ENCODE data around the gene SMG6. TPM values are rescaled to one million over a fixed set of nuclear protein-coding genes. Genes with fewer than 3 reads are reported as not detected.

Gene SMG6
- total RNA-seq, 1 experiment from 2014 or later = 25.6 TPM

DNA sequence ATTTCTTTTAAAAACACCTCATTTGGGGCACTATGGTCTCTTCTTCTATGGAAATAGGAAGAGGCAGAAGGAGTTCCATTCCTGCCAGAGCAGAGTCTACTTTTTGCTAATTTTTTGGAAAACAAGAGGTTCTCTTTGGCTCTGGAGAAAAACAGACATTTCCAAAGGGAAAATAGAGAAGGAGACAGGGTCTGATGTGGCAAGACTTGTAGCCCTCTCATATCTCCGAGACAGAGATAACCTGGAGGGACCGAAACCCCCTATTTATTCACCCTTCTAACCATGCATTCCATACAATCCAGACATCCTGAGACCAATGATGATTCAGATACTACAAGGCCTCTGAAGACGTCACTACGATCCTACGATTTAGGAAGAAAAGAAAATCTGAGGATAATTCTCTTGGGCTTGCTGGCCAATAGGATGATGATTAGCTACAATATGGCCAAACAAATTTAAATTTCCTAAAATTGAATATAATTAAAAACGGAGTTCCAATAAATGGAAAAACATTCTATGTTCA, 178.5 kb downstream of the SMG6 start:
- POLR2A ChIA-PET = no interaction called here
- CTCF ChIA-PET = interaction anchor here (1.5 to 2.0 kb wide), 2 partner anchors 30 to 120 kb away, joined by 5 to 7 read pairs; no protein-coding TSS in a partner anchor
- DNase-seq (ENCODE audit: low spot score) = no peak
- no peaks in the 10 kb centered on the region for H3K27me3 Mint-ChIP-seq (ENCODE audit: low read depth)
- H3K36me3 Mint-ChIP-seq = no peaks in the 10 kb centered on the region
- no peak for ATAC-seq
- H3K4me1 Mint-ChIP-seq = peaks cover 32% of the 10 kb centered on the region
- no peak overlapping the region for H3K27ac Mint-ChIP-seq
- H3K4me3 Mint-ChIP-seq = no peak overlapping the region
- TF ChIP-seq TCF7 (CRISPR knock-in tag; IDR thresholded peaks at IDR 0.05; ENCODE audit: low read depth) (no peak), HMGA2 (CRISPR knock-in tag; IDR thresholded peaks at IDR 0.05) (no peak), FOXK1 (CRISPR knock-in tag; IDR thresholded peaks at IDR 0.05) (no peak), EMX1 (CRISPR knock-in tag; IDR thresholded peaks at IDR 0.05) (no peak), CREM (CRISPR knock-in tag; IDR thresholded peaks at IDR 0.05) (no peak), ZNF416 (CRISPR knock-in tag; IDR thresholded peaks at IDR 0.05) (no peak), SP1 (CRISPR knock-in tag; conservative IDR thresholded peaks at IDR 0.05) (no peak), FOXP1 (CRISPR knock-in tag; IDR thresholded peaks at IDR 0.05; ENCODE audit: borderline replicate concordance) (no peak), ZNF219 (CRISPR knock-in tag; IDR thresholded peaks at IDR 0.05; ENCODE audit: borderline replicate concordance) (no peak), ZNF396 (CRISPR knock-in tag; IDR thresholded peaks at IDR 0.05; ENCODE audit: borderline replicate concordance) (no peak), MXD4 (CRISPR knock-in tag; IDR thresholded peaks at IDR 0.05; ENCODE audit: borderline replicate concordance) (no peak), ZNF121 (CRISPR knock-in tag; IDR thresholded peaks at IDR 0.05) (no peak), NR1H2 (CRISPR knock-in tag; IDR thresholded peaks at IDR 0.05) (no peak), TP53 (CRISPR knock-in tag; IDR thresholded peaks at IDR 0.05) (no peak), ZNF138 (CRISPR knock-in tag; conservative IDR thresholded peaks at IDR 0.05) (no peak), RELA (CRISPR knock-in tag; IDR thresholded peaks at IDR 0.05; ENCODE audit: borderline replicate concordance) (no peak), IRF2 (CRISPR knock-in tag; IDR thresholded peaks at IDR 0.05; ENCODE audit: borderline replicate concordance, low read depth) (no peak), OVOL2 (CRISPR knock-in tag; IDR thresholded peaks at IDR 0.05; ENCODE audit: borderline replicate concordance) (no peak)
- TF ChIP-seq, protein P1, sequence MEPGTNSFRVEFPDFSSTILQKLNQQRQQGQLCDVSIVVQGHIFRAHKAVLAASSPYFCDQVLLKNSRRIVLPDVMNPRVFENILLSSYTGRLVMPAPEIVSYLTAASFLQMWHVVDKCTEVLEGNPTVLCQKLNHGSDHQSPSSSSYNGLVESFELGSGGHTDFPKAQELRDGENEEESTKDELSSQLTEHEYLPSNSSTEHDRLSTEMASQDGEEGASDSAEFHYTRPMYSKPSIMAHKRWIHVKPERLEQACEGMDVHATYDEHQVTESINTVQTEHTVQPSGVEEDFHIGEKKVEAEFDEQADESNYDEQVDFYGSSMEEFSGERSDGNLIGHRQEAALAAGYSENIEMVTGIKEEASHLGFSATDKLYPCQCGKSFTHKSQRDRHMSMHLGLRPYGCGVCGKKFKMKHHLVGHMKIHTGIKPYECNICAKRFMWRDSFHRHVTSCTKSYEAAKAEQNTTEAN (CRISPR knock-in tag; IDR thresholded peaks at IDR 0.05) = no peak
- TF ChIP-seq, protein P2, sequence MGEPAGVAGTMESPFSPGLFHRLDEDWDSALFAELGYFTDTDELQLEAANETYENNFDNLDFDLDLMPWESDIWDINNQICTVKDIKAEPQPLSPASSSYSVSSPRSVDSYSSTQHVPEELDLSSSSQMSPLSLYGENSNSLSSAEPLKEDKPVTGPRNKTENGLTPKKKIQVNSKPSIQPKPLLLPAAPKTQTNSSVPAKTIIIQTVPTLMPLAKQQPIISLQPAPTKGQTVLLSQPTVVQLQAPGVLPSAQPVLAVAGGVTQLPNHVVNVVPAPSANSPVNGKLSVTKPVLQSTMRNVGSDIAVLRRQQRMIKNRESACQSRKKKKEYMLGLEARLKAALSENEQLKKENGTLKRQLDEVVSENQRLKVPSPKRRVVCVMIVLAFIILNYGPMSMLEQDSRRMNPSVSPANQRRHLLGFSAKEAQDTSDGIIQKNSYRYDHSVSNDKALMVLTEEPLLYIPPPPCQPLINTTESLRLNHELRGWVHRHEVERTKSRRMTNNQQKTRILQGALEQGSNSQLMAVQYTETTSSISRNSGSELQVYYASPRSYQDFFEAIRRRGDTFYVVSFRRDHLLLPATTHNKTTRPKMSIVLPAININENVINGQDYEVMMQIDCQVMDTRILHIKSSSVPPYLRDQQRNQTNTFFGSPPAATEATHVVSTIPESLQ (CRISPR knock-in tag; IDR thresholded peaks at IDR 0.05) = no peak
- no peaks in the 10 kb centered on the region for H3K9me3 Mint-ChIP-seq

DNA sequence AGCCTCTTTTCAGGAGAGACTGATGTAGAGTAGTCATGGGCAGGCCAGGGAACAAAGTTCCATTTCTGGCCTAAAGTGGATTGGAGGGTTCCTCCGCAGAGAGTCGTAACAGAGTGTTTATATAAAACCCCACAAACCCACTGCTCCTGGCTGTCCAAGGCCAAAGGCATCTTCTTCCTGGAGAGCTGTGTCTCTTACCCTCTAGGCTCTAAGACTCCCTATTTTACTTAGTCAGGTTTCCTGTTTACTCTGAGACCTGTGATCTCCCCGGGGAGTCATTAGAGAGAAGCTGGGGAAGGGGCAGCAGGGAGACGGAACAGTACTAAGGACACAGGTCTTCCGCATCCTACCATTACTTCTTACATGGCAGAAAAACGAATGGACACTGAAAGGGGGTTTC, 179.2 kb downstream of the SMG6 start:
- no peaks in the 10 kb centered on the region for H3K27me3 Mint-ChIP-seq (ENCODE audit: low read depth)
- POLR2A ChIA-PET = no interaction called here
- H3K36me3 Mint-ChIP-seq = no peaks in the 10 kb centered on the region
- H3K4me3 Mint-ChIP-seq = no peak overlapping the region
- CTCF ChIA-PET = interaction anchor here (1.1 to 2.3 kb wide), 4 partner anchors 30 to 121 kb away, joined by 3 to 7 read pairs (median 6); no protein-coding TSS in a partner anchor
- peak overlapping the region; percentile 85 for H3K27ac Mint-ChIP-seq
- no peak for TF ChIP-seq NFYB (CRISPR knock-in tag; conservative IDR thresholded peaks at IDR 0.05; ENCODE audit: low read depth)
- TF ChIP-seq ZNF423 (CRISPR knock-in tag; IDR thresholded peaks at IDR 0.05) = 0 out of 2 replicates have a peak, but pooled peaks have one; percentile 14
- no peak for DNase-seq (ENCODE audit: low spot score)
- ATAC-seq = peak; percentile 26; the same call in 1 of the 2 replicates
- peaks cover 32% of the 10 kb centered on the region for H3K4me1 Mint-ChIP-seq
- no peaks in the 10 kb centered on the region for H3K9me3 Mint-ChIP-seq

All from WTC11 (cell line).